GM23248 (cell line): ENCODE data around the gene TMEM183A. TPM values are rescaled to one million over a fixed set of nuclear protein-coding genes. Genes with fewer than 3 reads are reported as not detected.

Experiments used
- DNase-seq: peaks from one replicate; pipeline ENCODE4 v3.0.0-alpha.2; 2015
- H2AFZ ChIP-seq: fragments of 200-600 bp; sonication (generic); 2 replicates; pipeline ENCODE4 v1.6.1; 2016; ENCODE audit warnings: antibody characterized with exemption
- H3F3A ChIP-seq: fragments of 200-600 bp; sonication (generic); 2 replicates; pipeline ENCODE4 v1.6.1; 2016; ENCODE audit warnings: mild to moderate bottlenecking, antibody characterized with exemption, mixed run types; ENCODE audit not compliant: insufficient read depth
- H3K27ac ChIP-seq: fragments of 200-600 bp; sonication (generic); 2 replicates; pipeline ENCODE4 v1.5.1; 2016; ENCODE audit warnings: mild to moderate bottlenecking
- H3K27me3 ChIP-seq: fragments of 200-600 bp; sonication (generic); replicated peaks from 2 replicates; pipeline ENCODE4 v1.6.1; 2016; ENCODE audit warnings: mild to moderate bottlenecking; ENCODE audit not compliant: insufficient read depth
- H3K36me3 ChIP-seq: fragments of 200-600 bp; sonication (generic); 2 replicates; pipeline ENCODE4 v1.6.1; 2016; ENCODE audit warnings: low read depth, mild to moderate bottlenecking
- H3K4me1 ChIP-seq: fragments of 200-600 bp; sonication (generic); 2 replicates; pipeline ENCODE4 v1.6.1; 2016; ENCODE audit warnings: mild to moderate bottlenecking; ENCODE audit not compliant: insufficient read depth
- H3K4me2 ChIP-seq: fragments of 200-600 bp; sonication (generic); one replicate; pipeline ENCODE4 v1.6.1; 2016; ENCODE audit warnings: mild to moderate bottlenecking; ENCODE audit not compliant: unreplicated experiment
- H3K4me3 ChIP-seq: fragments of 200-600 bp; sonication (generic); 2 replicates; pipeline ENCODE4 v1.5.1; 2016; ENCODE audit warnings: mild to moderate bottlenecking
- H3K79me2 ChIP-seq: fragments of 200-600 bp; sonication (generic); 2 replicates; pipeline ENCODE4 v1.6.1; 2016; ENCODE audit warnings: mild to moderate bottlenecking; ENCODE audit not compliant: insufficient read depth
- H3K9ac ChIP-seq: fragments of 200-600 bp; sonication (generic); 2 replicates; pipeline ENCODE4 v1.6.1; 2016; ENCODE audit warnings: mild to moderate bottlenecking
- H3K9me2 ChIP-seq: fragments of 200-600 bp; sonication (generic); 2 replicates; pipeline ENCODE4 v1.6.1; 2016; ENCODE audit warnings: mixed run types, mild to moderate bottlenecking, moderate library complexity; ENCODE audit not compliant: insufficient read depth
- H3K9me3 ChIP-seq: fragments of 200-600 bp; sonication (generic); one replicate; pipeline ENCODE4 v1.6.1; 2017; ENCODE audit warnings: low read depth
- H4K20me1 ChIP-seq: fragments of 200-600 bp; sonication (generic); 2 replicates; pipeline ENCODE4 v1.6.0; 2016; ENCODE audit not compliant: insufficient read depth
- EZH2 ChIP-seq: fragments of 200-600 bp; sonication (generic); IDR thresholded peaks from 2 replicates; pipeline ENCODE4 v1.6.1; 2018; ENCODE audit warnings: antibody characterized with exemption, mild to moderate bottlenecking; ENCODE audit not compliant: insufficient read depth, poor library complexity, severe bottlenecking
- EZH2phosphoT487 ChIP-seq: fragments of 200-600 bp; sonication (generic); IDR thresholded peaks from 2 replicates; pipeline ENCODE4 v1.6.1; 2018; ENCODE audit warnings: antibody characterized with exemption, moderate library complexity, mild to moderate bottlenecking, low read depth; ENCODE audit not compliant: insufficient read depth
- WGBS, 2 experiments: methylation state at CpG; one replicate each; pipeline ENCODE4 v1.1.6; 2015 to 2017; ENCODE audit warnings: low lambda C conversion rate in 2 of 2, low coverage in 1 of 2; ENCODE audit errors: missing lambda C conversion rate in 2 of 2; 5-methylcytosine and 5-hydroxymethylcytosine counted together
- in situ Hi-C: fragments of 300-500 bp; cut with MboI; formaldehyde crosslinking; loops from 2 replicates; pipeline ENCODE4 v1.15.0; 2020
- polyA plus RNA-seq: library from polyadenylated mRNA; unstranded; fragments of >200 nt; fragmentation: Nextera tagmentation; extraction: Ambion mirVana; gene quantifications from 2 replicates; pipeline ENCODE4 v1.2.1, GENCODE V29; 2016
- total RNA-seq: library from RNA; depleted of rRNA; stranded (reverse); fragments of >200 nt; shearing (Covaris generic); gene quantifications from 2 replicates; pipeline ENCODE4 v1.2.3, GENCODE V29; 2014

TMEM183A gene
- total and polyA plus RNA-seq, 2 experiments from 2014 or later, result 57.3 to 92.7 TPM

GRCh38 chr1:203044546-203045250 lies 37.5 kb downstream of the TMEM183A start:
- 95 to 99% methylated on average over 7 of the region's 7 CpGs for WGBS, 2 experiments
- Histone ChIP-seq H3K9ac (no peak overlapping the region), H3K9me3 (no peaks in the 10 kb centered on the region), H4K20me1 (no peaks in the 10 kb centered on the region), H2AFZ (no peak overlapping the region), H3K27me3 (no peaks in the 10 kb centered on the region), H3K36me3 (no peaks in the 10 kb centered on the region), H3K79me2 (no peaks in the 10 kb centered on the region), H3K4me2 (no peak overlapping the region), H3K4me1 (peaks cover 34% of the 10 kb centered on the region), H3K4me3 (no peak overlapping the region), H3K27ac (no peak overlapping the region), H3F3A (peaks cover 17% of the 10 kb centered on the region), H3K9me2 (no peaks in the 10 kb centered on the region)
- no peak for DNase-seq
- in situ Hi-C loops, result no loop called here
- no peak for TF ChIP-seq EZH2
- no peak for TF ChIP-seq EZH2phosphoT487

GRCh38 chr1:203045336-203045735 lies 38.2 kb downstream of the TMEM183A start:
- in situ Hi-C loops, result no loop called here

DNA sequence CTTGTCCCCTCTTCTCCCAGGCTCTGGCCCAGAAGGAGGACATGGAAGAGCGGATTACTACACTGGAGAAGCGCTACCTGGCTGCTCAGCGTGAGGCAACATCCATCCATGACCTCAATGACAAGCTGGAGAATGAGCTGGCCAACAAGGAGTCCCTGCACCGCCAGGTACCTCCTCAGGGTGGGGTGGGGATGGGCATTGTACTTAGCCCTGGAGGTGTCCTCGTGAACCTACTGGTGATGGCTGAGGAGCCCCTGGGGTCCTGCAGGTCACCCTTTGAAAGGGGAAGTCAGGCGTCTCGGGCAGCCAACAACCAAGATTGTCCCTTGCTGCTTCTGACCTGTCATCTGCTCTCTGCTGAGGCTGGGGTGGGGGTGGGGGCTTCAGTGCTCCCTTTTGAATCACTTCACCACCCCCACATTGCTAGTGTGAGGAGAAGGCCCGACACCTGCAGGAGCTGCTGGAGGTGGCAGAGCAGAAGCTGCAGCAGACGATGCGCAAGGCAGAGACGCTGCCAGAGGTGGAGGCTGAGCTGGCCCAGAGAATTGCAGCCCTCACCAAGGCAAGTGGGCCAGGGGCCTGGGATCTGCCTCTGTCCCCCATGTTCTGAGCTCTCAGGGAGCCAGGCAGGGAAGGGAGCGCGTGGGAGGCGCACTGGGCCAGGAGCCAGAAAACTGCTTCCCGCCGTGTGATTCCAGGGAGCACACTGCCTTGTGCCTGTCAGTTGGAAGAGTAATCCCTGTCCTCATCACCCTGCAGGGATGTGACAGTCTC lies 38.8 kb downstream of the TMEM183A start:
- WGBS, 2 experiments, result 87 to 90% methylated on average over 14 to 16 of the region's 16 CpGs

More at GRCh38 chr1:203045336-203045735, 38.2 kb downstream of the TMEM183A start:
- Histone ChIP-seq H3K36me3 (no peaks in the 10 kb centered on the region; the same call in 1 of the 2 replicates), H3K79me2 (no peaks in the 10 kb centered on the region), H3K9ac (no peak overlapping the region), H3K4me2 (no peak overlapping the region), H3K9me2 (no peaks in the 10 kb centered on the region), H3K9me3 (no peaks in the 10 kb centered on the region), H3K27me3 (no peaks in the 10 kb centered on the region), H3F3A (peaks cover 17% of the 10 kb centered on the region), H4K20me1 (no peaks in the 10 kb centered on the region), H3K4me1 (peaks cover 34% of the 10 kb centered on the region), H3K27ac (no peak overlapping the region), H2AFZ (no peak overlapping the region), H3K4me3 (no peak overlapping the region)
- DNase-seq, result no peak
- WGBS, 2 experiments, result 96 to 98% methylated on average over 11 to 17 of the region's 17 CpGs
- TF ChIP-seq EZH2 (no peak), EZH2phosphoT487 (no peak)

GRCh38 chr1:203046984-203047630 lies 39.9 kb downstream of the TMEM183A start:
- H3K4me3 ChIP-seq, result 0 out of 2 replicates have a peak overlapping the region, but pooled peaks have one; percentile 15

More for the DNA sequence above, 38.8 kb downstream of the TMEM183A start:
- Histone ChIP-seq H3K79me2 (no peaks in the 10 kb centered on the region), H3K4me1 (peaks cover 31% of the 10 kb centered on the region), H3K36me3 (no peaks in the 10 kb centered on the region; the same call in 1 of the 2 replicates), H3K4me3 (no peak overlapping the region), H4K20me1 (no peaks in the 10 kb centered on the region), H3K9me2 (no peaks in the 10 kb centered on the region), H3K4me2 (no peak overlapping the region), H3K9ac (no peak overlapping the region), H3K27me3 (no peaks in the 10 kb centered on the region), H3K9me3 (no peaks in the 10 kb centered on the region), H3F3A (peaks cover 13% of the 10 kb centered on the region), H3K27ac (no peak overlapping the region), H2AFZ (no peak overlapping the region)
- in situ Hi-C loops, result no loop called here
- DNase-seq, result peak; percentile 28
- TF ChIP-seq EZH2, result no peak
- no peak for TF ChIP-seq EZH2phosphoT487

More at GRCh38 chr1:203046984-203047630, 39.9 kb downstream of the TMEM183A start:
- no peaks in the 10 kb centered on the region for H4K20me1 ChIP-seq
- H3K27me3 ChIP-seq, result no peaks in the 10 kb centered on the region
- H3K9ac ChIP-seq, result peak overlapping the region; percentile 4; the same call in 1 of the 2 replicates
- H3K9me3 ChIP-seq, result no peaks in the 10 kb centered on the region
- H3K4me1 ChIP-seq, result peaks cover 20% of the 10 kb centered on the region
- 9 to 11% methylated on average over 15 of the region's 15 CpGs for WGBS, 2 experiments
- no peak for TF ChIP-seq EZH2
- no peak for TF ChIP-seq EZH2phosphoT487
- H3K4me2 ChIP-seq, result peak overlapping the region; percentile 50
- H3K79me2 ChIP-seq, result no peaks in the 10 kb centered on the region
- no peaks in the 10 kb centered on the region for H3K9me2 ChIP-seq
- DNase-seq, result peak; percentile 94
- peaks cover 11% of the 10 kb centered on the region for H3F3A ChIP-seq
- peak overlapping the region; percentile 46 for H3K27ac ChIP-seq
- no peak overlapping the region for H2AFZ ChIP-seq
- H3K36me3 ChIP-seq, result no peaks in the 10 kb centered on the region; the same call in 1 of the 2 replicates
- in situ Hi-C loops, result no loop called here
